HG03103 (cell line): Measurements from ENCODE around the gene TTLL11.

Source experiments
- ATAC-seq: cut with Tn5 transposase; IDR thresholded peaks from one replicate; pipeline ENCODE4 v1.9.1; 2021; ENCODE audit warnings: low read depth; ENCODE audit not compliant: unreplicated experiment

Gene TTLL11

GRCh38 chr9:121888438-121888775 lies 204.7 kb downstream of the TTLL11 start:
- no peak for ATAC-seq

DNA sequence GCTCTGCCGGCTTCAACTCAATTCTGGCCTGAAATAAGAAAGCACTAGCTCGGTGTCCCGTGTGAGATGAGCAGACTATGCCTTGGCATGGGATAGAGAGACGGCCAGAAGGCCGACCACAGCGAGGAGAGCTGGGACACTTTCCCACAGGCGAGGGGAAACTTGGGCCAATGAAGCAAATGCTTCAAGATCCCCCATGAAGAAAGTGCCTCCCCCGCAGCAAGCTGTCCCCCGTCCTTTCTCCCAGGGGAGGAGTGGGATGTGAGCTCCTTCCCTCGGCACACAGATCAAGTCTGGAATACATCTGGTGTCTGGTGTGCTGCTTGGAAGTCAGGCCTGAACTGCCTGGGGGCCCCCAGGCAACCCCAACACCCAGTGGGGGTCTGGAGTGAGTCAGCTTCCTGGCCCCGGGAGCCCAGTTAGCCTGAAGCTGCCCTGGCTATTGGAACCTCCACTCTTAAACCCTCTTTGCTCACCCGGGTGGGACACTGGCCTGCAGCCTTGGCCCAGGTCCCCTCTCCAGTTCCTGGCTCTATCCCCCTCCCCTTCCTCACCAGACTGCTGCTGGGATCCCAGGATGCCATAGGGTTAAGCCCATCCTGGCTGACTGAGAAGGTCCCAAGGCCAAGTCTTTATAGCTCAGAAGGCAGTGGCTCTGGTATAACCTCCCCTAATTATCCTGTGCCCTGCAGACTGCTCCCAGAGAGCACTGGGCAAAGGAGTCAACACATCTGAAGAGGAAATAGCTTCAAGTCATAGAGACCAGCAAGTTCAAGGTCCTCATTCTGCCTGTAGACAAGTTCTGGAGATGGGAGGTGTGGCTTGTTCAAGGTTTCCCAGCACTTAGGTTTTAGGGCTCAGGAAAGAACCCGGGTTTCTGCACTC lies 205.3 kb downstream of the TTLL11 start:
- ATAC-seq: no peak

- no peak for ATAC-seq
These were observed 206.2 kb downstream of the TTLL11 start for GRCh38 chr9:121886759-121887485.

DNA sequence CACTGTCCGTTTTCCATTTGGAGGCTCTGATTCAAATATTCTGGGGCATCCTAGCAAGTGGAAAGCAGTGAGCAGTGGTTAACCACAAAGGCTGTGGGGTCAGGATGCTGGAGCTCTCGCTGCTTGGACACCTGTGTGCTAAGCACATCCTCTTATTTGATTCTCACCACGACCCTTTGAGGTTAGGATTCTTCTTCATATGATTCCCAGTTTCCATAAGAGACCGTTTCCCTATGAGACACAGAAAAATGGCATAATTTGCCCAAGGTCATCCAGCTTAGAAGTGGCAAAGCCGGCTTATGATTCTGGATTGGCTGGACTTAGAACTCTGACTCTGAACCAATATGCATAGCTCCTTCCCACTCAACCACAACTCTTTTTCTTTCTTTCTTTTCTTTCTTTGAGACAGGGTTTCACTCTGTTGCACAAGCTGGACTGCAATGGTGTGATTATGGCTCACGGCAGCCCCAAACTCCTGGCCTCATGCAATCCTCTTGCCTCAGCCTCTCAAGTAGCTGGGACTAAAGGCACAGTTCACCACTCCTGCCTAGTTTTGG lies 207.7 kb downstream of the TTLL11 start:
- no peak for ATAC-seq

DNA sequence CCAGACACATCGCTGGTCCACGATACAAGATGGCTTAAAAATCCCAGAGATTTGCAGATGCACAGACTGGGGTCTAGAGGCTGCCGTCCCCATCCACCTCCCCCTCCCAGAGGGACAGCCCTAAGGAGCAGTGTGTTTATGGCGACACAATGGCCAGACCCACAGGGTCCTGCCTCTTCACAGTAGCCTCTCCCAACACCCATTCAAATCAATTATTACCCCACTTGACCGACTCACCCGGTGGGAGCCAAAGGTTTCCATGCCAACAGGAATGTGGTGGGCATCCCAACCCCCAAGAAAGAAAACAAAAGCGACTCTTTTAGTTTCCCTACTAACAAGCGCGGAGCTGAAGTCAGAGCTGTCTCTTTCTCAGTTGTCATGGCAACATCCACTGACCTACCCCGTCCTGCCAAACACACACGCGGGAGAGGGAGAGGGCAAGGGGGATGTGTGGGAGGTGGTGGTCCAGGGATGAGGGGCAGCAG lies 209.0 kb downstream of the TTLL11 start:
- no peak for ATAC-seq

DNA sequence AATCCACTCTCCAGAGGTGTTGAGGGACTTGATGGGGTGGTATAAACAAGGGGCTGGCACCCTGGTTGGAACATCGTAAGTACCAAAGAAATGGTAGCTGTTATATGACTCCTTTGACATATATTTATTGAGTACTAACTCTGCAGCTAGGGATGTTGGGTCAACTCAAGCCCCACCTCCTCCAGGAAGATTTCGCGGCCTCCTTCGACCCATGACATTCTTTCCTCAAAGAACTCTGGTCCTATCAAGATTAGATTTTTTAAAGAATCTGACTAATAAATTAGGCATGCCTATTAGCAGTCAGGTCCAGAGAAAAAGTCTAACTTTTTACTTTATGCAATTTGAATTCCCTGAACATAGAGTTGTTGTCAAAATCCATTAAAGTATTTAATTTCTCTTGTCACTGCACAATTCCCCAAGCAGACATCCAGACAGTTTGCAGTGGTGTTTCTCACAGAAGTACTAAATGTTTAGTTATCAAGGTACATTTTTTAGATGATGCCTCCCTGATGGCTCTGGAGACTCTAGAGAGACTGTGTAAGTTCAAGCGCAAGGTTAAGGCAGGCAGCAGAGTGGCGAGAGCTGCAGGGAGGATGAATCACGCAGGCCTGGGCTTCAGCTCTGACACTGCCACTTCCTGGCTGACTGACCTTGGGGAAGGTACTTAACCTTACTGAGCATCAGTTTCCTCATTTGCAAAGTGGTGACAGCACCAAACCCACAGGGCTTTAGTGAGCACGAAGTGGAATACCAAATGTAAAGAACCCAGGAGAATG lies 209.6 kb downstream of the TTLL11 start:
- no peak for ATAC-seq

- no peak for ATAC-seq
These were observed 211.1 kb downstream of the TTLL11 start for GRCh38 chr9:121881920-121882500.

DNA sequence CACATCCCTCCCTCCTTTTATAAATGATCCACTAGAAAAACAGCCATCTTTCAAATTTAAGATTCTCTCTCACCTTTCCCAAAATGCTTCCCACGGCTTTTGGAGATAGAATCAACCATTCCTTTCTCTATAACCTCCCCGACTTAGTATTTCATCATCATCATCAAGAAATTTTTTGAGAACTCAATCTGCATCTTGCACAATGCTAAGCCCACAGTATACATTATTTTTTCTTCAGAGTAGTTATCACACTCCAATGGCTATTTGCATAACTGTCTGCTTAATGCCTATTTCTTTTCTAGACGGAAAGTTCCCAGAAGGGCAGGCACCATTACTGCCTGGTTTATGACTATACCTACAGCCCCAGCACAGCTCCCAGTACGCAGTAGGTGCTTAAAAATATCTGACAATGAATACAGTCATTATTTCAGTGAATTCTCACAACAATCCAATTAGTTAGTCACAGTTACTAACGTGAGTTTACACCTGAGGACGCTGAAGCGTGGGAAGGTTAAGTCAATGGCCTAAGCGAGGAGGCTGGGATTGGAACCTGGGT lies 212.7 kb downstream of the TTLL11 start:
- no peak for ATAC-seq

DNA sequence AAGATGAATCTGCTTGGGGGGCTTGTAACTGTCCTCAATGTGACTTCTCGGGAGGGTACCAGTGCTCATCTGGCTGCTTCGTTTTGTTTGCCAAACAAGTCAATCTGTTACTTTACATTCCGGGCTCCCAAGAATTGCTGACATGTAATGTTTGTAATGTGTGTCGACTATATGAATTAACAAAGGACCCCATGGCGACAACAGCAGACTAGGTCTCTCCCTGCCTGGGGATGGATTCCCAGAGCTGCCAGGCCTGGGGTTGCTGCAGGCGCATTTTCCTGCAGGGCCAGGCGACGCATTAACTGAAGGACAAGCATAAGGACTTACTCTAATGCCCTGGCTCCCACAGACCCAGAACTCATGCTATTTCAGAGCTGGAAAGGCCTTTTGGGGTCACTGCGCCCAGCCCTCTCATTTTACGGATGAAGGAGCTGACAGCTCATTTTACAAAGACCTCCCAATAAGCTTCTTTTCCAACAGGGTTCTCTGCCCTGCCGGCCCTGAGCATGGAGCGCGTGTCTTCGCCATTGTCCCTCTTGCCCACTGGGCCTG lies 214.8 kb downstream of the TTLL11 start:
- no peak for ATAC-seq

DNA sequence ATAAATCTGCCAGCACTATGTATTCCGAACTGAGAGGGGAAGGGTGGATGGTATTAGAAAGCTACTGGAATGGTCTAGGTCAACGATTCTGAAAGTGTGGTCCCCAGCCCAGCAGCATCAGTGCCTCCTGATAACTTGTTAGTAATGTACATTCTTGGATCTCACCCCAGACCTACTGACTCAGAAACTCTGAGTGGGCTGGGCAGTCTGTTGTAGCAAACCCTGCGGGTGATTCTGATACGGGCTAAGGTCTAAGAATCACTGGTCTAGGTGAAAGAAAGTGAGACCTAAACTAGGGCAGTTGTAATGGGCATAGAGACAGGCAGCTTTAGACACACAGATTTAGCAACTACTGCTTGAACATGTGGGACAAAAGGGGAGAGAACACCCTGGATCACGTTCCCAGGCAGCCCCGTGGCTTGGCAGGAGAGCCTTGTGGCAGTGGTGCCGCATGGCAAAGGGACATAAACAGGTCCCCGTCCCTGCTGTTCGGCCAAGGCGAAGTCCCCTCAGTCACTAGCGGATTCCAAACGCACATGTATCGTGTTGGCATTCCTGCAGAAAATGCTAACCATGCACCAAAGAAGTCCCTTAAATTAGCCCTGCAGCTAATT lies 216.3 kb downstream of the TTLL11 start:
- ATAC-seq: no peak

GRCh38 chr9:121876255-121876654 lies 216.9 kb downstream of the TTLL11 start:
- ATAC-seq: no peak

- ATAC-seq: no peak
These were observed 218.6 kb downstream of the TTLL11 start for GRCh38 chr9:121874524-121874923.

DNA sequence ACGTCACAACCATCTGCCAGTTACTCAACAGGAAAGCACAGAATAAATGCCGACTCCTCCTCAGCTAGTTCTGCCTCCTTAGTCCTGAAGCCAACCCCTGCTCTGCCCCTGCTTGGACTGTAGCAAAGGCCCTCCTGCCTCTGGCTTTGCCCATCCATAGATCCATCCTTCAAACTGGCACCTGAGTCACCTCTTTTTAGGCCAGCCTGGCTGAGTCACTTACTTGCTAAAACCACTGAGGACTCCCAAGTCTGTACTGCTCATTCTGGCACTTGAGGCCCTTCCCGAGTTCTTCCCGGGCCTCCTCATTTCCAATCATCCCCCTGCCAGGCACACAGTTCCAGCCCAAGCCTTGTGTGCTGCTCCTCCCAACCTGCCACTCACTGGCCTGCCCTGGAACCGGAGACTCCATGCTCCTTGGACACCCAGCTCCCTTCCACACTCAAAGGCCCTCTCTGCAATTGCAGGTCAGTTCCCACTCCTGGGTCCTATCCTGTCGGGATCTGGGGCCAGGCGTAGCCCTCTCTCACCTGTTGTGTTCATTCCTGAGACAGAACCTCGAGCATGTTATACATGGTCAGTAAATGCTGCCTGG lies 221.6 kb downstream of the TTLL11 start:
- no peak for ATAC-seq

DNA sequence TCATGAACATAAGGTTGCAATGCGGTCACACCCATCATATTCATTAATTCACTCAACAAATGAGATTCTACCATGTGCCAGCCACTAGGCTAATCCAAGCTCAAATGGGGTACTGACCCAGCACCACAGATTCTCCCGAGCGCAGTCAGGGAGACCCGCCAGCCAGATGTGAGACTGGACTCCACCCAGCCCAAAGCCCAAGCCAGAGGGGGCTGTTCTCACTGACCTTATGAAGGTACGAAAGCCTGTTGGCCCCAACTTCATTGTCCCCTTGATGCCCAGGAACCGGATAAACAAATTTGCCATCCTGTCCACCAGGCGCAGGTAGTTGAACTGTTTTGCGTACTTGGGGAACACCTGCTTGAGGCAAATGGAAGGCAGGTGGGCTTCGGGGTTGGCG lies 222.8 kb downstream of the TTLL11 start:
- no peak for ATAC-seq

DNA sequence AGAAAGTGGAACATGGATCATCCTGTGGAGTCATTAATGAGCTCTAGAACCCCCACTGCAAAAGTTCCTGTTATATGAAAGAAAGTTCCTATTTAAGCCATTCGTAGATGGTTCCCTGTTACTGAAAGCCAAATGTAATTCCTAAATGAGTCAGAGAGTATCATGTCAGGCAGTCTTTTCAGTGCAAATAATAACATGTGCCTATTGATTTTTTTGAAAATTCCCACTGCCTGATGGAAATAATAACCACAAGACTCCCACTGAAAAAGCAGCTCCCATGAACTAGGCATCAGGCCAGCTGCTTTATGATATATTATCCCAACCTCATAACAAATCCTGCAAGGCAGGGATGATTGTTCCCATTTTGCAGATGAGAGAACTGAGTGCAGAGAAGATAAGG lies 224.5 kb downstream of the TTLL11 start:
- no peak for ATAC-seq

- no peak for ATAC-seq
These were observed 226.2 kb downstream of the TTLL11 start for GRCh38 chr9:121866927-121867326.

- no peak for ATAC-seq
These were observed 227.2 kb downstream of the TTLL11 start for GRCh38 chr9:121865884-121866283.

DNA sequence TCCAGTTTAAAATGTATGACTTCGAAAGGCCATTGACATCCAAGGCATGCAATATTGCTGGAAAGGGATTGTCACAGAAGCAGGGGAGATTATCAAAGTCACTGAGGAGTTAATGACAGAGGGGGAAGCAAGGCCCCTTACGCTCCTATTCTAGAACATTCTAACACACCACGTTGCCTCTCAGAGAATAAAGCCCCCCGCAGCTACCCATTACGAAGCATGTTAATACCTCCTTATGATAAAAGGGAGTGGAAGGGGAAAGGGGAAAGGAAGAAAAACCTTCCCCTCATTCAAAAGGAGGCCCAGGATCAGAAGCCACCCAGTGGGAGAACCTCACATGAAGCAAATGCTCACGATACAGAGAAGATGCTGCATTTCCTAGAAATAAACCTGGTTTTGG lies 228.0 kb downstream of the TTLL11 start:
- no peak for ATAC-seq

DNA sequence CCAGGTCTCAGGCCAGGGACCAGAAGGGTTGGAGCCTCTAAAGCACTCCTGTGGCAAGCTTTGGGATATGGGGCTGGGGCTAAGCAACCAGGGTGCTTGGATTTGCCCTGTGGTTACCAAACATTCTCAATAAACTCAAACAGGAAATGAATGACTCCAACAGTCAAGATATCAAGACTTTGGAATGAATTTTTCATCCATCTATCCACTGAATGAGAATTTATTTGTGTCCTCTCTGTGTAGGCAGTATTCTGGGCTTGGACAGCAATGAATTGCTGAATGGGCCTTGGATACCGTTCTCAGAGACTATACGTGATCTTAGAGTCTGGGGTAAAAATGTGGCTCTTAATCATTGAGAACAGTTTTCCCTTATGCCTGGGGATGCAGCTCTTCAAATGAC lies 229.2 kb downstream of the TTLL11 start:
- no peak for ATAC-seq
